Measurements from ENCODE around the gene PAK1.

DNA sequence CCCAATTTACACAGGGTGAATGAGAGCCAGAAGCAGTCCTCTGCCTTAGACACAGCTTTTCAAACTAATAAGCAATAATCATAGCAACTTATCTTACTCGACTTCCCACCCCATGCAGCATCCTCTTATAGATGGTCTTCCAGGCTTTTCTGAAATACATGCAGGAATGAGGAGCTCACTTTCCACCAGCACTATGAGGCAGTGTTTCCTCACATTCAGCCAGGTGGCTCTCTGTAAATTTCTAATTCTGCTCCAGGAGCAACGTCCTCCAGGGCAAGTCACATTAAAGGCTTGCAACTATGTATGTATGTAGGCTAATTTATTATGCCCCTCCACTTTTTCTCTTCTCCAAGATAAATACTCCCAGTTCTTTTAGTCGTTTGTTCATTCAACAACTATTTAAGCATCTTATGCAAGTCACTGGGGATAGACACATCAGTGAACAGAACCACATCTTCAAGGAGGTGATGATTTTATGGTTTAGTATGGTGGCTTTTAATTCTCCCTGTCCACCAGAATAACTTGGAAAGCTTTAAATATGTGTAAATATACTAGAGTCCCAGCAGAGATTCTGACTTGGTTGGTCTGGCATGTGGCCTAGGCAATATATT, 59.9 kb downstream of the PAK1 start:
- TF ChIP-seq, protein P1, sequence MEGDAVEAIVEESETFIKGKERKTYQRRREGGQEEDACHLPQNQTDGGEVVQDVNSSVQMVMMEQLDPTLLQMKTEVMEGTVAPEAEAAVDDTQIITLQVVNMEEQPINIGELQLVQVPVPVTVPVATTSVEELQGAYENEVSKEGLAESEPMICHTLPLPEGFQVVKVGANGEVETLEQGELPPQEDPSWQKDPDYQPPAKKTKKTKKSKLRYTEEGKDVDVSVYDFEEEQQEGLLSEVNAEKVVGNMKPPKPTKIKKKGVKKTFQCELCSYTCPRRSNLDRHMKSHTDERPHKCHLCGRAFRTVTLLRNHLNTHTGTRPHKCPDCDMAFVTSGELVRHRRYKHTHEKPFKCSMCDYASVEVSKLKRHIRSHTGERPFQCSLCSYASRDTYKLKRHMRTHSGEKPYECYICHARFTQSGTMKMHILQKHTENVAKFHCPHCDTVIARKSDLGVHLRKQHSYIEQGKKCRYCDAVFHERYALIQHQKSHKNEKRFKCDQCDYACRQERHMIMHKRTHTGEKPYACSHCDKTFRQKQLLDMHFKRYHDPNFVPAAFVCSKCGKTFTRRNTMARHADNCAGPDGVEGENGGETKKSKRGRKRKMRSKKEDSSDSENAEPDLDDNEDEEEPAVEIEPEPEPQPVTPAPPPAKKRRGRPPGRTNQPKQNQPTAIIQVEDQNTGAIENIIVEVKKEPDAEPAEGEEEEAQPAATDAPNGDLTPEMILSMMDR (IDR thresholded peaks at IDR 0.05): no peak
- no peak for TF ChIP-seq POLR2A (IDR thresholded peaks at IDR 0.05)
- no peak for TF ChIP-seq EP300 (IDR thresholded peaks at IDR 0.05)
